K562 (cell line): Measurements from ENCODE around the gene SERPIND1. TPM values are rescaled to one million over a fixed set of nuclear protein-coding genes. Genes with fewer than 3 reads are reported as not detected.

Experiments
- BRD4 ChIP-seq: fragments of 200-600 bp; sonication (generic); IDR thresholded peaks from 2 replicates; pipeline ENCODE4 v1.6.1; 2017; ENCODE audit warnings: inconsistent platforms
- CGGBP1 ChIP-seq: fragments of 250-450 bp; sonication (Bioruptor Pico); IDR thresholded peaks from 2 replicates; pipeline ENCODE4 v1.9.0; 2021; ENCODE audit warnings: mild to moderate bottlenecking
- DEAF1 ChIP-seq: fragments of 450-650 bp; formaldehyde crosslinking; IDR thresholded peaks from 2 replicates; pipeline ENCODE4 v1.4.0; 2020; ENCODE audit warnings: mild to moderate bottlenecking, moderate library complexity
- ELF4 ChIP-seq: fragments of 450-650 bp; formaldehyde crosslinking; IDR thresholded peaks from 2 replicates; pipeline ENCODE4 v1.4.0; 2022; ENCODE audit warnings: missing genetic modification characterization
- EP300 ChIP-seq: IDR thresholded peaks from 2 replicates; pipeline ENCODE4 v1.6.1; 2012; ENCODE audit warnings: low read length, improper control_type of control experiment
- GTF2A2 ChIP-seq: IDR thresholded peaks from 2 replicates; pipeline ENCODE4 v1.6.1; 2016; ENCODE audit warnings: mild to moderate bottlenecking, missing genetic modification characterization, missing compliant biosample characterization
- HBP1 ChIP-seq: fragments of 450-650 bp; formaldehyde crosslinking; IDR thresholded peaks from 2 replicates; pipeline ENCODE4 v1.4.0; 2022; ENCODE audit warnings: missing genetic modification characterization
- MTF1 ChIP-seq: fragments of 250-450 bp; sonication (Bioruptor Pico); IDR thresholded peaks from 2 replicates; pipeline ENCODE4 v1.9.0; 2021; ENCODE audit warnings: moderate library complexity, mild to moderate bottlenecking, inconsistent platforms, borderline replicate concordance
- MYNN ChIP-seq, 2 experiments: sonication (generic); formaldehyde crosslinking in 1 of 2; IDR thresholded peaks; 2 replicates each; pipeline versions ENCODE4 v1.5.0 to v1.6.1; 2016 to 2020; ENCODE audit warnings: antibody characterized with exemption in 1 of 2, missing genetic modification reagents in 1 of 2
- OTX1 ChIP-seq: fragments of 450-650 bp; formaldehyde crosslinking; IDR thresholded peaks from 2 replicates; pipeline ENCODE4 v1.4.0; 2022; ENCODE audit warnings: mild to moderate bottlenecking
- SRSF7 ChIP-seq: fragments of 200-400 bp; formaldehyde crosslinking; optimal IDR thresholded peaks from 2 replicates; pipeline ENCODE3; 2017; ENCODE audit warnings: mild to moderate bottlenecking, low read depth, low read length
- ZFP1 ChIP-seq: fragments of 450-650 bp; formaldehyde crosslinking; IDR thresholded peaks from 2 replicates; pipeline ENCODE4 v1.4.0; 2020; ENCODE audit warnings: mild to moderate bottlenecking, mixed read lengths
- ZHX1 ChIP-seq: fragments of 150-350 bp; conservative IDR thresholded peaks from 2 replicates; pipeline ENCODE4 v1.6.1; 2014; ENCODE audit warnings: low read length
- ZNF398 ChIP-seq: fragments of 250-450 bp; sonication (Bioruptor Pico); IDR thresholded peaks from 2 replicates; pipeline ENCODE4 v1.8.0; 2021; ENCODE audit warnings: moderate library complexity, mild to moderate bottlenecking, inconsistent platforms
- ZNF512 ChIP-seq: IDR thresholded peaks from 2 replicates; pipeline ENCODE4 v1.6.1; 2016; ENCODE audit warnings: missing genetic modification characterization, missing compliant biosample characterization
- ZNF707 ChIP-seq: fragments of 250-450 bp; sonication (Bioruptor Pico); conservative IDR thresholded peaks from 2 replicates; pipeline ENCODE4 v1.8.0; 2022; ENCODE audit warnings: inconsistent platforms, mild to moderate bottlenecking, moderate library complexity
- polyA plus RNA-seq, 8 experiments: library from polyadenylated mRNA; depleted of rRNA in 4 of 8; stranded (reverse) in 5 of 8; unstranded in 3 of 8; fragments of >200 nt; fragmentation: Nextera tagmentation in 2 of 8; fragmentation: Illumina TruSeq in 1 of 8; extraction: Ambion mirVana in 2 of 8; extraction: Trizol in 1 of 8; gene quantifications; 2 replicates each; pipeline versions ENCODE4 v1.2.1 to v1.2.3, GENCODE V29; 2011 to 2014; ENCODE audit warnings: inconsistent platforms in 1 of 8, missing spikeins in 1 of 8
- total RNA-seq, 7 experiments: library from RNA; depleted of rRNA in 6 of 7; stranded (reverse); fragments of >200 nt in 6 of 7; fragmentation: Illumina TruSeq in 2 of 7; extraction: Trizol in 2 of 7; gene quantifications; 2 replicates each; pipeline versions ENCODE4 v1.2.1 to v1.2.3, GENCODE V29; 2011 to 2021; ENCODE audit warnings: low replicate concordance in 1 of 7

SERPIND1 gene
- total and polyA plus RNA-seq, 9 of the 15 experiments (the other 6 are each of a cell fraction or from before 2014, with no cell fraction given): 0.04 to 0.11 (median 0.09) TPM; not detected in 6

GRCh38 chr22:20776624-20777405 is 2.9 kb downstream of the SERPIND1 start (continued):
- TF ChIP-seq CGGBP1 (CRISPR knock-in tag) (0 out of 2 replicates have a peak, but pooled peaks have one; percentile 72), ZHX1 (no peak), ZNF398 (CRISPR knock-in tag) (0 out of 2 replicates have a peak, but pooled peaks have one; percentile 20), ZFP1 (CRISPR knock-in tag) (0 out of 2 replicates have a peak, but pooled peaks have one; percentile 3), EP300 (0 out of 2 replicates have a peak, but pooled peaks have one; percentile 56), BRD4 (peak; percentile 18; the same call in 1 of the 2 replicates), ZNF707 (CRISPR knock-in tag) (0 out of 2 replicates have a peak, but pooled peaks have one; percentile 49), GTF2A2 (tag) (peak; percentile 72; the same call in 1 of the 2 replicates), SRSF7 (no peak), DEAF1 (CRISPR knock-in tag) (no peak), MYNN (IDR thresholded peaks at IDR 0.05) (no peak), MYNN (CRISPR knock-in tag; IDR thresholded peaks at IDR 0.05) (no peak), ELF4 (0 out of 2 replicates have a peak, but pooled peaks have one; percentile 45), ZNF512 (tag) (peak; percentile 92), OTX1 (CRISPR knock-in tag) (0 out of 2 replicates have a peak, but pooled peaks have one; percentile 28), HBP1 (CRISPR knock-in tag) (peak; percentile 6; the same call in 1 of the 2 replicates), MTF1 (CRISPR knock-in tag) (0 out of 2 replicates have a peak, but pooled peaks have one; percentile 60)
